ENCODE results near the gene HES5.
"Not testable (repeated sequence)": the region's sequence is repeated elsewhere in the genome, so short reads cannot be mapped to it uniquely, and the experiment has no call there.

The HES5 gene, protein sequence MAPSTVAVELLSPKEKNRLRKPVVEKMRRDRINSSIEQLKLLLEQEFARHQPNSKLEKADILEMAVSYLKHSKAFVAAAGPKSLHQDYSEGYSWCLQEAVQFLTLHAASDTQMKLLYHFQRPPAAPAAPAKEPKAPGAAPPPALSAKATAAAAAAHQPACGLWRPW

DNA sequence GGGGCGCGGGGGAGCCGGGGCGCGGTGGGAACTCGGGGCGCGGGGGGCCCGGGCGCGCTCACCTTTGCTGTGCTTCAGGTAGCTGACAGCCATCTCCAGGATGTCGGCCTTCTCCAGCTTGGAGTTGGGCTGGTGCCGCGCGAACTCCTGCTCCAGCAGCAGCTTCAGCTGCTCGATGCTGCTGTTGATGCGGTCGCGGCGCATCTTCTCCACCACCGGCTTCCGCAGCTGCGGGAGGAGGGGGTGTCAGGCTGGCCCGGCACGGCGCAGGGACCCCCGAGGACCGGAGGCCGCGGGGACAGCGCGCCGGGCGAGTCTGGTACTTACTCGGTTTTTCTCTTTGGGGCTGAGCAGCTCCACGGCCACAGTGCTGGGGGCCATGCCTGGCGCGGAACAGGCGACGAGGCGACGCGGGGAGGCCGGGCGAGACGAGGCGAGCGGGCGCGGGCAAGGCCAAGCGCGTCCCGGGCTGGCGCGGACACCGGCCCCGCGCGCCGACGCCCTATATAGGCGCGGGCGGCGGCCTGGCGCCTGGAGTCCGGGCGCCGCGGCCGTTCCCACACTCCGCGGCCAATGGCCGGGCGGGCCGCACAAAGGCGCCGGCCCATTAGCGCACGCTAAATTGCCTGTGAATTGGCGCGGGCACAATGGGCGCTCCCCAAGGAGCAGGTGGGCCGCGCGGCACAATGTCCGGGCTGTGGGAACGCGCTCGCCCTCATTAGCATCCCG, at the start of gene HES5:
Gene HES5 (minus strand): TSS at position 480 of the 729 bp plus-strand sequence. CDS start 99 bp downstream, at position 381.
- peak; percentile 67 for DNase-seq (ENCODE audit: low spot score)

DNA sequence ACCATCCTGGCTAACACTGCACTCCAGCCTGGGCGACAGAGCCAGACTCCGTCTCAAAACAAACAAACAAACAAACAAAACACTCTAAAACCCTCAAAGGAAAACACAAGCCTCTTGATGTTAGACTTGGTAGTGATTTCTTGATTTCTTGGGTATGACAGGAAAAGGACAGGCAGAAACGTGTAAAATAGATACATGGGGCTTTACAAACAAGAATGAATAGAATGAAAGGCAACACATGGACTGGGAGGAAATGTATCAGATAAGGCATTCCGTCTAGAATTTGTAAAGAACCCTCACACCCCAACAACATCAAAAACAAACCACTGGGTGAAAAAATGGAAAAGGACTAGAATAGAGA, 48.7 kb upstream of the HES5 start:
- no peak for DNase-seq (ENCODE audit: low spot score)

GRCh38 chr1:2577565-2578075, 47.6 kb upstream of the HES5 start:
- DNase-seq (ENCODE audit: low spot score): not testable (repeated sequence)

DNA sequence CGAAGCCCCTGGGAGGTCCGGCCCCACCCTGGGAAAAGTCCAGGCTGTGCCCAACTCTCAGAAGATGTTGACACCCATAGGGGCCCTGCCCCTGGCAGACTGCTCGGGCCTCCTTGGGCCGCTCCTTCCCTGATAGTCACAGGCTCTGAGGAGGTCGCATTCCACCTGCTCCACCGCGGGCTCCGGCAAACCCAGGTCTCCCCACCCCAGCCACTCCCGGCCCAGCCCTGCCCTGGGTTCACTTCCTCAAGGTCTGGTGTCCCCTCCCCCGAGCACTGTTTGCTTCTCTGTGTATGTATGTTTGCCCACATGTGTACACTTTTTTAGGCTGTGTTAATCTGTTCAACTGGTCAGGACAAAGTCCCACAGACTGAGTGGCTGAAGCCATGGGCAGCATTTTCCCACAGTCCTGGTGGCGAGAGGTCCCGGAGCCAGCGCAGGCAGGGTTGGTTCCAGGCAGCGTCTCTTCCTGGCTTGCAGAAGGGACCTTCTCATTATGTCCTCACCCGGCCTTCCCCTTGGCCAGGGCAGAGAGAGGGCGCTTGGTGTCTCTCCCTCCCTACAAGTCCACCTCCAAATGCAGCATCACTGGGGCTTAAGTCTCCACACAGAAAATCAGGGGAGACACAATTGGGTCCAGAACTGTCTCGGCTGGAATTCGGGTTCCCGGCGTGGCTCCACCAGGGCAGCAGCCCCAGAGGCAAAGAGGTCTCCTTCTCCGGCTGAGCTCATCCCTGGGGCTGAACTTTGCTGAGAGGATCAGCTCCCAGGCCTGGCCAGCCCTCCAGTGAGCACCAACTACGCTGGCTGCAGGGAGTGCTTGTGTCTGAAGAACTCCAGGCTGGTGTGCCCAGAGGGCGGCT, 46.0 kb upstream of the HES5 start:
- DNase-seq (ENCODE audit: low spot score): no peak

- DNase-seq (ENCODE audit: low spot score): no peak
Observed at GRCh38 chr1:2574350-2574749, 44.3 kb upstream of the HES5 start.

DNA sequence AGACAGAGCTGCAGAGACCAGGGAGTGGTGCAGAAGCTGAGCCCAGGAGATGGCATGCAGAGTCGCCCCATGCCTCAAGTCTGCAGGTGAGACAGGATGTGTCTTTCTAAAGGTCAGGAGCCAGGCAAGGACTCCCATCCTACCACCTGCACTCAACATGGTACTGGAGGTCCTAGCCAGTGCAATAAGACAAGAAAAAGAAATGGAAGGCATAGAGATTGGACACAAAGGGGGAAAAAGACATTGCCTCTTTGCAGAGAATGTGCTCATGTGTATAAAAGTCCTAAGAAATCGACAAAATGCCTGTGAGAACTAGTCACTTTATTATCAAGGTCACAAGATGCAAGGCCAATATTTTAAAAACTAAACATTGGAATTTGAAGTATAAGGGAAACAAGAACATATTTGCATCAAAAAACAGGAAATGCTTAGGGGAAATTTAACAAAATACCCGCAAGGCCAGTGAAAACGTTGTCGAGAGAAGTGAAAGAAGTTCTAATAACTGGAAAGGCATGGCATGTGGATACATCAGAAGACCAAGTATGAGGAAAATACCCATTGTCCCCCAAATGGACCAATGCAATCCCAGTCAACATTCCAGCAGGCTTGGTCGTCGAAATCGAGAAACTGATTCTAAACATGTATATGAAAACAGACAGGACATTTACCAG, 43.3 kb upstream of the HES5 start:
- no peak for DNase-seq (ENCODE audit: low spot score)

DNA sequence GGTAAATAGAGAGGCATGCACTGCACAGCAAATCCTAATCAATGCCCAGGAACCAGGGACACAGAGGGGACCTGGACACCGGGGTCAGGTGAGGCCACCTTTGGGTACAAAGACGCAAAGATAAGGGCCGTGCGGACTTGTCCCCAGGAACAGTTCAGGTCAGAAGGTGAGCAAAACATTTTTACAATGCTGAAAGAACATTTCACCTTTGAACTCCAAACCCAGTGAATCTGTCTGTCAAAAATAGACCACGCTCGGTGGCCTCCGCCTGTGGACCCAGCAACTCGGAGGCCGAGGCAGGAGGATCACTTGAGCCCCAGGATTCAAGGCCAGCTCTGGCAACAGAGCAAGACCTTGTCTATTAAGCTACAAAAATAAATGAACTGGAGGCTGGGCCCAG, 41.3 kb upstream of the HES5 start:
- no peak for DNase-seq (ENCODE audit: low spot score)

GRCh38 chr1:2570332-2570731, 40.3 kb upstream of the HES5 start:
- no peak for DNase-seq (ENCODE audit: low spot score)

DNA sequence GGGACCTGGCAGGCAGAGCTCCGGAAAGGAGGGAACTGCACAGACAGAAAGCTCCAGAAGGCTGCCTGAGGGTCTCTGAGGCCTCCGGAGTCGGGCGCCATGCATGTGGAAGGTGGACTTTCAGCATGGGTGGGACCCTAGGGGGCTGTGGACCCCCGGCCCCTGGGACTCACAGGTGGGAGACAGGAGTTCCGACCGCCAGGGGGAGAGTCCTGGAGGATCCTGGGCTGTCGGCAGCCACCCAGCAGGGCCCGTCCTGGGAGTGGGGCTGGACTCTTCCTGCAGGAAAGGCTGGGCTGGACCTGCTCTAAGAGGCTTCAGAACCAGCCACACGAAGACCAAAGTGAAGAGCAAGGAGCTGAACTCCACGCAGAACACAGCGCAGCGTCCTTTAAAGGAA, 39.6 kb upstream of the HES5 start:
- DNase-seq (ENCODE audit: low spot score): not testable (repeated sequence)

GRCh38 chr1:2569060-2569459, 39.0 kb upstream of the HES5 start:
- no peak for DNase-seq (ENCODE audit: low spot score)

DNA sequence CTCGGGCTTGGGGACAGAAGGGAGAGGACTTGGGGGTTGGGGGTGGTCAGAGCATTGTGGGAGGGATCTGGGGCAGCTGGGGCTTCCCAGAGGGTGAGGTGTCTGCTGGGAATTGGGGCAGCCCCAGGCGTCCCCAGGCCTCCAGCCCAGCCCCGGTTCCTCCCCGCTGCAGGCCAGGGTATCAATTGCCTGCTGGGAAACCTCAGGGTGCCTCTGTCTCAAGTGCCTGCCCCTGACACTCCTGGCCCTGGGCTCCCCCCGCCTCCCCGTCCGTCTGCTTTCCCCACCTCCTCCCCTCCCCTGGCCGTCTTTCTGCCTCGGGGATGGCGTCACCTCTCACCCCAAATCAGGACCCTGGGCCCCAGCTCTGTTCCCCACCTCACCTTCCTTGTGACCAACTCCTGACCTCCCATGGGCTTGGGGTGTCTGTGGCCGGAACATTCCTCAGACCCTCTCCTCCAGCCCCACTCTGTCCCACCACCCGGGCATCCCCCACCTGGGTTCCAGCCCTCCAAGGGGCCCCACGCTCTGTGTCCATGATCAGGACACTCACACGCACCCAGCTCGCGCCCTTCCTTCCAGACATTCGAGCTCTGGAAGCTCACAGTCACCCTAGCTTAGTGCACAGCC, 38.2 kb upstream of the HES5 start:
- not testable (repeated sequence) for DNase-seq (ENCODE audit: low spot score)

- no peak for DNase-seq (ENCODE audit: low spot score)
Observed at GRCh38 chr1:2567083-2567679, 37.1 kb upstream of the HES5 start.

GRCh38 chr1:2566101-2567045, 36.3 kb upstream of the HES5 start:
- no peak for DNase-seq (ENCODE audit: low spot score)

GRCh38 chr1:2564815-2565374, 34.8 kb upstream of the HES5 start:
- DNase-seq (ENCODE audit: low spot score): no peak

- DNase-seq (ENCODE audit: low spot score): no peak
Observed at GRCh38 chr1:2564006-2564814, 34.1 kb upstream of the HES5 start.

GRCh38 chr1:2563205-2563604, 33.1 kb upstream of the HES5 start:
- no peak for DNase-seq (ENCODE audit: low spot score)

GRCh38 chr1:2561898-2562895, 32.1 kb upstream of the HES5 start:
- peak; percentile 64 for DNase-seq (ENCODE audit: low spot score)

DNA sequence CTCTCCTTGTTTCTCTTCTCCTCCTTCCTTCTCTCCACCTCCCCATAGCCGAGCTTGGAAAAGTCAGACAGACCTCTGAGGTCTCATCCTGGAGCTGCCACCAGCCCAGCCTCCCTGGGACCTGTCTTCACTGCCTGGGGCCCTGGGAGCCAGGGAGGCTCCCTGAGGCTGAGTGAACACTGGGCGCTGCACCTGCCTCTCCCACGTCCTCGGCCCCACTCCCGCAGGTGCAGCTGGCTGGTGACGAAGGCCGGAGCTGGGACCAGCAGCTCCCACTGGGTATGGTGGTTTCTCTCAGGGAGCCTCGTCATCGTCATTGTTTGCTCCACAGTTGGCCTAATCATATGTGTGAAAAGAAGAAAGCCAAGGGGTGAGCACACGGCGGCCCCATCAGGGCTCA, 31.4 kb upstream of the HES5 start:
- no peak for DNase-seq (ENCODE audit: low spot score)

Measured in iPS-NIHi11 (cell line).